Adrenal gland (tissue), 12 donors: ENCODE data around the gene GFRA3. TPM values are rescaled to one million over a fixed set of nuclear protein-coding genes. Genes with fewer than 3 reads are reported as not detected.
A peak's percentile ranks its signal among the peaks of the same experiment; 100 is the strongest.

Source experiments
- DNase-seq, 7 donors: peaks; one replicate each; pipeline ENCODE4 v3.0.0-alpha.2; 2019 to 2020
- H3K27ac ChIP-seq, 5 donors: fragments of 200-600 bp; sonication (generic) in 4 of 5; 1 replicate in 3 of 5; 2 replicates in 2 of 5; pipeline versions ENCODE4 v1.5.1 to v1.8.0; 2016 to 2020; ENCODE audit warnings: mild to moderate bottlenecking in 1 of 5
- H3K27me3 ChIP-seq: fragments of 200-600 bp; 2 replicates; pipeline ENCODE4 v1.8.0; 2021
- H3K36me3 ChIP-seq, 2 donors: fragments of 200-600 bp; replicated peaks in 1 of 2; 1 replicate in 1 of 2; 2 replicates in 1 of 2; pipeline versions ENCODE4 v1.5.1 to v1.8.0; 2018 to 2022
- H3K4me1 ChIP-seq, 2 donors: fragments of 200-600 bp; replicated peaks in 1 of 2; 1 replicate in 1 of 2; 2 replicates in 1 of 2; pipeline versions ENCODE4 v1.5.1 to v1.8.0; 2018 to 2021
- H3K4me3 ChIP-seq, 4 donors: fragments of 200-600 bp; sonication (generic) in 3 of 4; one replicate each; pipeline ENCODE4 v1.5.1; 2016 to 2018
- H3K9me3 ChIP-seq, 3 donors: fragments of 200-600 bp; sonication (generic) in 1 of 3; replicated peaks in 1 of 3; 1 replicate in 2 of 3; 2 replicates in 1 of 3; pipeline versions ENCODE4 v1.5.1 to v1.8.0; 2016 to 2021
- POLR2A ChIP-seq, 2 donors: fragments of 450-650 bp; IDR thresholded peaks; one replicate each; pipeline ENCODE4 v1.6.1; 2017; ENCODE audit warnings: antibody characterized with exemption in 2 of 2, mild to moderate bottlenecking in 2 of 2, moderate library complexity in 1 of 2
- WGBS, 4 donors: extraction: QIAGEN DNeasy Blood & Tissue Kit in 2 of 4; methylation state at CpG; one replicate each; pipeline versions ENCODE4 v1.1.5 to v1.1.7; 2013 to 2017; 5-methylcytosine and 5-hydroxymethylcytosine counted together
- intact Hi-C, 2 donors: fragments of 100-400 bp; cut with DNase I; formaldehyde crosslinking; loops; one replicate each; pipeline versions ENCODE4 v1.14.1 to v1.15.0; 2022 to 2023
- polyA plus RNA-seq, 3 donors: library from polyadenylated mRNA; stranded (reverse); fragments of 200-250 nt in 2 of 3; fragments of 350-450 nt in 1 of 3; fragmentation: Illumina TruSeq in 1 of 3; extraction: RNeasy Lipid Tissue Mini Kit (QIAGEN cat#74804) in 1 of 3; gene quantifications; one replicate each; pipeline ENCODE4 v1.2.3, GENCODE V29; 2013 to 2014
- total RNA-seq, 9 donors: library from RNA; depleted of rRNA in 4 of 9; stranded (reverse); fragments of >200 nt in 4 of 9; fragments of 120-200 nt in 1 of 9; fragmentation: NEBNext Ultra II Directional in 1 of 9; extraction: Animal tissue kit (Norgen Biotek cat#: 25700) in 1 of 9; gene quantifications; one replicate each; pipeline versions ENCODE4 v1.1.0 to v1.2.4, GENCODE V29; 2013 to 2023
- TF ChIP-seq, protein P1 (sequence below), 6 experiments: fragments of 450-650 bp in 4 of 6; fragments of 200-600 bp in 2 of 6; sonication (generic) in 1 of 6; IDR thresholded peaks; 1 replicate in 5 of 6; 2 replicates in 1 of 6; pipeline versions ENCODE4 v1.5.1 to v1.8.0; 2016 to 2021; ENCODE audit warnings: antibody characterized with exemption in 6 of 6, mild to moderate bottlenecking in 2 of 6, moderate library complexity in 1 of 6
- donor health status: healthy with polysubstance abuse.
- donor health status: Bipolar disorder and iron deficiency.
- donor health status: DM: yes; HTN: yes; CAD: no.
- donor health status: DM: no; HTN: no; CAD: no.
- donor health status: DM: no; HTN: no; CAD: no.
- donor health status: DM: yes; HTN: yes; CAD: no.

The GFRA3 gene
- total and polyA plus RNA-seq, 12 donors = 0.18 to 4.0 (median 0.39) TPM; not detected in 1

DNA sequence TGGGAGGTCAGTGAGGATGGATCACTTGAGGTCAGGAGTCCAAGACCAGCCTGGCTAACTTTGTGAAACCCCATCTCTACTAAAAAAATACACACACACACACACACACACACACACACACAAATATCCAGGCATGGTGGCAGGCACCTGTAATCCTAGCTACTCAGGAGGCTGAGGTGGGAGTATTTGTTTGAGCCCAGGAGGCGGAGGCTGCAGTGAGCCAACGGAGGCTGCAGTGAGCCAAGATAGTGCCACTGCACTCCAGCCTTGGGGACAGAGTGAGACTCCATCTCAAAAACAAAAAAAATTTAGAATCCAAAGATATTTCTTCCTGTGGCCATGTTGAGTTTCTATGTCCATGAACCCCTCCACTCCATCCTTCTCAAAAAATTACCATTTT lies 39.8 kb downstream of the GFRA3 start:
- no peak for DNase-seq
- Histone ChIP-seq H3K36me3 (no peaks in the 10 kb centered on the region), H3K9me3 (no peaks in the 10 kb centered on the region), H3K4me1 (peaks cover 0 to 17% of the 10 kb centered on the region in 2 donors), H3K27ac (no peak overlapping the region), H3K27me3 (peaks cover 4% of the 10 kb centered on the region), H3K4me3 (no peak overlapping the region)
- TF ChIP-seq, protein P1, sequence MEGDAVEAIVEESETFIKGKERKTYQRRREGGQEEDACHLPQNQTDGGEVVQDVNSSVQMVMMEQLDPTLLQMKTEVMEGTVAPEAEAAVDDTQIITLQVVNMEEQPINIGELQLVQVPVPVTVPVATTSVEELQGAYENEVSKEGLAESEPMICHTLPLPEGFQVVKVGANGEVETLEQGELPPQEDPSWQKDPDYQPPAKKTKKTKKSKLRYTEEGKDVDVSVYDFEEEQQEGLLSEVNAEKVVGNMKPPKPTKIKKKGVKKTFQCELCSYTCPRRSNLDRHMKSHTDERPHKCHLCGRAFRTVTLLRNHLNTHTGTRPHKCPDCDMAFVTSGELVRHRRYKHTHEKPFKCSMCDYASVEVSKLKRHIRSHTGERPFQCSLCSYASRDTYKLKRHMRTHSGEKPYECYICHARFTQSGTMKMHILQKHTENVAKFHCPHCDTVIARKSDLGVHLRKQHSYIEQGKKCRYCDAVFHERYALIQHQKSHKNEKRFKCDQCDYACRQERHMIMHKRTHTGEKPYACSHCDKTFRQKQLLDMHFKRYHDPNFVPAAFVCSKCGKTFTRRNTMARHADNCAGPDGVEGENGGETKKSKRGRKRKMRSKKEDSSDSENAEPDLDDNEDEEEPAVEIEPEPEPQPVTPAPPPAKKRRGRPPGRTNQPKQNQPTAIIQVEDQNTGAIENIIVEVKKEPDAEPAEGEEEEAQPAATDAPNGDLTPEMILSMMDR (IDR thresholded peaks at IDR 0.05) = no peak
- TF ChIP-seq POLR2A (IDR thresholded peaks at IDR 0.05) = no peak
- 80 to 100% (median 91%) methylated on average over 2 of the region's 2 CpGs for WGBS, 4 donors
- intact Hi-C loops = no loop called here

DNA sequence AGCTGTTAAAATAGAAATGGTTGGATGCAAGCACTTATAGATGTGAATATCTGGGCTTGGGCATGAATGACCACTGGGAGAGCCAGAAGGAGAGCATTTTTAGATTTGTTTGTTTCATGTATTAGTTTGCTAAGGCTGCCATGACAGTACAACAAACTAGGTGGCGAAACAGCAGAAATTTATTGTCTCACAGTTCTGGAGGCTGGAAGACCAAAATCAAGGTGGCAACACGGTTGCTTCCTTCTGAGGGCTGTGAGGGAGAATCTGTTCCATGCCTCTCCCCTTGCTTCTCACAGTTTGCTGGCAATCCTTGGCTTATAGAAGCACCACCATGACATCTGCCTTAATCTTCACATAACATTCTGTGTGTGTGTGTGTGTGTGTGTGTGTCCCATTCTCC lies 41.1 kb downstream of the GFRA3 start:
- WGBS, 4 donors = 66 to 81% (median 71%) methylated on average over 2 of the region's 2 CpGs
- H3K4me1 ChIP-seq = peaks cover 0 to 18% of the 10 kb centered on the region in 2 donors
- intact Hi-C loops = no loop called here
- no peak overlapping the region for H3K27ac ChIP-seq
- no peaks in the 10 kb centered on the region for H3K36me3 ChIP-seq
- no peaks in the 10 kb centered on the region for H3K27me3 ChIP-seq
- no peak for DNase-seq
- H3K4me3 ChIP-seq = no peak overlapping the region
- no peaks in the 10 kb centered on the region for H3K9me3 ChIP-seq
- TF ChIP-seq POLR2A (IDR thresholded peaks at IDR 0.05) = no peak
- TF ChIP-seq, protein P1 (IDR thresholded peaks at IDR 0.05) = no peak

DNA sequence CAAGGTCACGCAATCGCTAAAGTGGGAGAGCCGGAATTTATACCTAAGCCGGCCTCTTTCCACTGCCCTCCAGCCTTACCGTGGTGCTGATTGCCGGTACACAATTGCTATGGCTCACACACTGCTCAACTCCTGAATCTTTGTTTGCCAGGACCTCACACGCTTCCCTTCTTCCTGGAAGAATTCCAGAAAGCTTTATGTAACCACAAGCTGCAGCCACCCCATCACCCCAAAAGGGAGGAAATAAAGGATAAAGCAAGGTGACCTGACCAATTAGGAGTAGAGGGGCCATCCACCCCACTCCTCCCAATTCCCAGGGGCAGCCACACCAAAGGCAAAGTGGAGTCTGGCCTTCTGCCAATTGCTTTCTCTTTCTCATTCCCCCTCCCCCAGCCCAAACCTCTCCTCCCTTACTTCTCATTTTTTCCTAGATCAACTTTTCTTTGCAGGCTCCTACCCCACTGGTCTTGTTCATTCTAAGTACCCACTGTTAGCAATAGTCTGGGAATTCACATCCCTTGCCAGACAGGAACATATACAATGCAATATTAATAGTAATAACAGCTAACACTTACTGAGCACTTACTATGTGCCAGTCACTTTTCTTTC lies 43.3 kb downstream of the GFRA3 start:
- peak in 3 of 7 donors; percentile 17 to 32 (median 20) for DNase-seq
- Histone ChIP-seq H3K4me1 (peaks cover 0 to 18% of the 10 kb centered on the region in 2 donors), H3K36me3 (no peaks in the 10 kb centered on the region), H3K4me3 (no peak overlapping the region), H3K27ac (peak overlapping the region in 1 of 5 donors; percentile 26), H3K9me3 (no peaks in the 10 kb centered on the region), H3K27me3 (no peaks in the 10 kb centered on the region)
- TF ChIP-seq POLR2A (IDR thresholded peaks at IDR 0.05) = no peak
- TF ChIP-seq, protein P1 (IDR thresholded peaks at IDR 0.05) = no peak
- WGBS, 4 donors = 51 to 62% (median 56%) methylated on average over 7 of the region's 7 CpGs
- intact Hi-C loops = no loop called here

DNA sequence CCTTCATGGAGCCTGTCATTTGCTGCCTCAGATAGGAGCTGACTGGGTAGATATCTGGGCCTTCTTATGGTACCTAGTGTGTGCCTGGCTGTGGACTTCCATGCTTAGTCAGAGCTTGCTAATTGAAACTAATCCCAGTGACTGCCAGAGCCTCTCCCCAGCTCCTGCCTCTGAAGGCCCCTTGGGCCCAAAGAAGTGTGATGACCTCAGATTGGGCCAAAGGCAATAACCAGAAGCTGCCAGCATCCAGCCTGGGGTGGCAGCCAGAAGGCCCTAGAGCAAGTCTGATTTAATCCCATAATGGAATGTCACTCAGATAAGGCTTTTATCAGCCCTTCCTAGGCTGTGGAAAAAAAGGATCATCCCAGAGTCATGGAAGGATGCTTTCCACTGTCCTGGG lies 44.2 kb downstream of the GFRA3 start:
- TF ChIP-seq, protein P1 (IDR thresholded peaks at IDR 0.05) = no peak
- no peak for TF ChIP-seq POLR2A (IDR thresholded peaks at IDR 0.05)
- Histone ChIP-seq H3K9me3 (no peaks in the 10 kb centered on the region), H3K36me3 (no peaks in the 10 kb centered on the region), H3K27ac (peak overlapping the region in 1 of 5 donors; percentile 39), H3K4me3 (no peak overlapping the region), H3K4me1 (peaks cover 0 to 18% of the 10 kb centered on the region in 2 donors), H3K27me3 (no peaks in the 10 kb centered on the region)
- intact Hi-C loops = no loop called here
- peak; percentile 28 to 84 (median 58) for DNase-seq
